ENCODE data around the gene HCRTR1.

- TF ChIP-seq CTCF (IDR thresholded peaks at IDR 0.05) (no peak), EZH2 (IDR thresholded peaks at IDR 0.05; ENCODE audit: borderline replicate concordance, insufficient read depth, low read depth, low read length, poor library complexity, severe bottlenecking) (no peak)
Observed at GRCh38 chr1:31657020-31657804, 39.7 kb downstream of the HCRTR1 start.

Data from B cell (primary cell).